G401 (cell line): Measurements from ENCODE around the gene RFTN2. TPM values are rescaled to one million over a fixed set of nuclear protein-coding genes. Genes with fewer than 3 reads are reported as not detected.
"Not testable (repeated sequence)": the region's sequence is repeated elsewhere in the genome, so short reads cannot be mapped to it uniquely, and the experiment has no call there.

Experiments used
- DNase-seq: peaks from one replicate; pipeline ENCODE4 v3.0.0-alpha.2; 2015; ENCODE audit warnings: low spot score
- in situ Hi-C: cut with HindIII; loops from 2 replicates; pipeline ENCODE4 v1.10.0; 2016; ENCODE audit warnings: low sequenced_read_pairs, mixed read lengths
- total RNA-seq: library from RNA; depleted of rRNA; stranded (reverse); fragments of >200 nt; shearing (Covaris generic); gene quantifications from 2 replicates; pipeline ENCODE4 v1.2.3, GENCODE V29; 2014; rRNA removed

RFTN2 gene
- not detected in 2 replicates for total RNA-seq

DNA sequence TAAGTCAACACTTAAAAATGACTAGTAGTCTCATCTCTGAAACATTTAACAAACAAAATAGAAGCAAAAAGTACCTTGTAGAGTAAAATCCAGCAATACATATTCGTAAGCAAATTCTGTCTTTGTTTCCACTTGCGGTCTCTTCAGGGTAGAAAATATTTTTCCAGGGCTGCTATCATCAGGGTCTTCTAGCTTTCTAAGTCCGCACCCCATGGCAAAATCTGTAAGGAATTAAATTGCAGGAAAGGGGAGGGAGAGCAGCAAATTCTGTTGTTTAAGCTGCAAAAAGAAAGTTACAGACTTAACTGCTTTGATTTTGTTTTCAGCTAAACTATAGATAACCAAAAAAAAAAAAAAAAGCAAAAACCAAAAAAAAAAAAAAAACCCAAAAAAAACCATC, at the start of gene RFTN2:
Gene RFTN2 (minus strand): TSS at position 342 of the 400 bp plus-strand sequence. CDS start 129 bp downstream, at position 213.
- in situ Hi-C loops, result no loop called here
- DNase-seq, result no peak

GRCh38 chr2:197717863-197718262, 42.5 kb upstream of the RFTN2 start:
- in situ Hi-C loops, result no loop called here

GRCh38 chr2:197713271-197713670, 37.9 kb upstream of the RFTN2 start:
- in situ Hi-C loops, result no loop called here

More at GRCh38 chr2:197717863-197718262, 42.5 kb upstream of the RFTN2 start:
- no peak for DNase-seq

DNA sequence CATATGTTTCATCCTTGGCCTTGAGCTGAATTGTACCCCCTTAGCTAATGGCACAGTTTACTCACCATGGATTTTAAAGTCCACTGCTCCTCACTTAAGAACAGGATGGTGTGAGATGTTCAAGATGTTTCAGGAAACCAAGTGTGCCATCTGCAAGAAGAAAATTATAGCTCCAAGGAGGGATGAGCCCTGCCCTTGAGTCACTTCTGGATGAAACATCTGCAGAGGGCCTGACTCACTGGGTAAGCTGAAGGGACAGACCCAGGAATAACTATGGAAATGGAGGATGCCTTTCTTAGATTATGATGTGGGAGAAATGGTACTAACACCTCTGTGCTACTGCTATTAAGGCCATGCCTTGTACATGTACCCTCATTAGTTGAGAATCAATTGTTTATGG, 36.2 kb upstream of the RFTN2 start:
- in situ Hi-C loops, result no loop called here
- no peak for DNase-seq

More at GRCh38 chr2:197713271-197713670, 37.9 kb upstream of the RFTN2 start:
- no peak for DNase-seq

DNA sequence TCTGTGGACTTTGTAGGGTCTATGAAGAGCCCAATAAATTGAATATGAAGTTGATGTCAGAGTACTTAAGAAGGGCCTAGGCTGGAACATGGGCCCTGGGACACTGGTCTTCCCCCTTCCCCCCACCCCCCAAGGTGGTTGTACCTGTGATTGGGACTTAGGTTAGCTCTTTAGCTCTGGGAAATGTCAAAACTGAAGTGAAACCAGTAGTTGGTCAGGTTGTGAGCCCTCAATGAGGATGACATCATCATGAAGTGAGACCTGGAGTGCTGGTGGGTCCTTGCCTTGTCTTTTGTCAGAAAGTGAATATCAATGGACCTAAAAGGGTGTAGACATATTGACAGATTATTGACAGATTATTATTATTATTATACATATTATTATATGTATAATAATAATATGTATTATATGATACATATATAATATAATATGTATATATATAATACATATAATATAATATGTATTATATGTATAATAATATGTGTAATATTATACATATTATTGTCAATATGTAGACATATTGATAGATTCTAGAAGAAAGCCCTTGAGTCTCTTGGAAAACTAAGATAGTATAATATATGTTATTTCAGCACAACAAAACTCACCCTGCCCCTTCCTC, 35.1 kb upstream of the RFTN2 start:
- no peak for DNase-seq
- in situ Hi-C loops, result no loop called here

GRCh38 chr2:197709140-197709539, 33.8 kb upstream of the RFTN2 start:
- in situ Hi-C loops, DNase-seq: not testable (repeated sequence)

DNA sequence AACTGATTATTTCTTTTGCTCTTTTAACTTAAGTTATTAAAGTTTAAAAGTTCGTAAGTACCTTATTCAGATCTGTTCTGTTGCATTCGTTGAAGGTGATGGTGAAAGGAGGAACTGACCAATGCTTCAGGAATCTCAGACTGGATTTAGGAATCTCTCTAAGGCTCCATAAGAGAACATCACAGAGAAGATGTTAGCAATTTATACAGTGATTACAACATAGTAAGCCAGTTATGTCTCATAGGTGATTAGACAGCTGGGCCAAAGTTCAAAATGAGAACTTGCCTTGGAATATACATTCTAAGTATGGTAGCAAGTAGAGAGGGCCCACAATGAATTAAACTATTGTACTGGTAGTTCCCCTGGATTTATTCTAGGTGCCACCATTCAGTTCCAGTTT, 32.9 kb upstream of the RFTN2 start:
- in situ Hi-C loops, result no loop called here
- no peak for DNase-seq

DNA sequence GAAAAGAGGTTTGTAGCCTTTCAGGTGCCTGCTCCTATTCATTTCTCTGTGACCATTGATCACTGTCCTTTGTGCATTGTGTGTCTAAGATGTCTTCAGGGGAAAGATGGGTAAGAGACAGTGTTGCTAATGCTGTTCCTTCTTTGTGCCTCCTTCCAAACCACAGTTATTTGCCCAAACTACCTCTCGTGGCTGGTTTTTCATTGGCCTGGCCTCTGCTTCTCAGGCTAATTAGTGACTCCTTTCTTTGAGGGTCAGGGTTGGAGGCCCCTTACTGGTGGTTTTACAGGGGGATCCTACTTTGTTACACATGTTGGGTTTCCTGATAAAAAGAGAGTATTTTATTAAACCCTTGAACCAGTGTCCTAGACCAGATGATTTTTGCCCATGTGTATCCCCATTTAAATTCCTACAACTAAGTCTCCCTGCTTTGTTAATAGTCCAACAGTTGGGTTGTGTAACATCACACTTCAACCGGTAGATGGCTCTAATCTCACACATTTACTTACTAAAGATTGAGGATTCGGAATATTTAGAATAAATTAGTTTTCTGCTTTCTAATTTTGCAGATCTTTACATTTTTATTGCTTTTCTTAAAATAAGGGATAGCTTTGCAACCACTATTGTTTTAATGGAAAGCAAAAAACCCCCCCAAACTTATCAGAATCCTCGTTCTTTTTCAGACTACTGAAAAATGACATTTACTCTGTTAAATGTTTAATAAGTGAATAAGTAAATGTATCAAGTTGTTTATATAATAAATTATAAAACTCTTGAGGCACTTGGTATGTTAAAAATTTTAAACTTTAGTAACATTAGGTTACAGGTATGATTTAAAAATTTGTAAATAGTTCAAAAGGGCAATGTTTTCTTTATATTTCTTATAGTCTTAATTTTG, 32.2 kb upstream of the RFTN2 start:
- in situ Hi-C loops, result no loop called here
- DNase-seq, result peak; percentile 73

GRCh38 chr2:197706839-197707207, 31.4 kb upstream of the RFTN2 start:
- in situ Hi-C loops, result no loop called here
- DNase-seq, result no peak

DNA sequence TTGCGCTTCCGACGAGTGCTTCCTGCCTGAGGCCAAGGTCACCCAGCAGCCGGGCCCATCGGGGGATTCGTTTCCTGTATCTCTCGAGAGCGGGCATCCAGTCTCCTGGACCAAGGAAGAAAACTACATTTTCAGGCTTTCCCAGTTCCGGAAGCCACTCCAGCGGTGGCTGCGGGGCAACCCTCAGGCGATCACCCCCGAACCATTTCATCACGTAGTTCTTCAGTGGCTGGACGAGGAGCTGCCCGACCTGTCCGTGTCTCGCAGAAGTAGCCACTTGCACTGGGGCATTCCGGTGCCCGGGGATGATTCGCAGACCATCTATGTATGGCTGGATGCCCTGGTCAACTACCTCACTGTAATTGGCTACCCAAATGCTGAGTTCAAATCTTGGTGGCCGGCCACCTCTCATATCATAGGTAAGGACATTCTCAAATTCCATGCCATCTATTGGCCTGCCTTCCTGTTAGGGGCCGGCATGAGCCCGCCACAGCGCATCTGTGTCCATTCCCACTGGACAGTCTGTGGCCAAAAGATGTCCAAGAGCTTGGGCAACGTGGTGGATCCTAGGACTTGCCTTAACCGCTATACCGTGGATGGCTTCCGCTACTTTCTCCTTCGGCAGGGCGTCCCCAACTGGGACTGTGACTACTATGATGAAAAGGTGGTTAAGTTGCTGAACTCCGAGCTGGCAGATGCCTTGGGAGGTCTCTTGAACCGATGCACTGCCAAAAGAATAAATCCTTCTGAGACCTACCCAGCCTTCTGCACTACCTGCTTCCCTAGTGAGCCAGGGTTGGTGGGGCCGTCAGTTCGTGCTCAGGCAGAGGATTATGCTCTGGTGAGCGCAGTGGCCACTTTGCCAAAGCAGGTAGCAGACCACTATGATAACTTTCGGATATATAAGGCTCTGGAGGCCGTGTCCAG, 30.8 kb upstream of the RFTN2 start:
- DNase-seq, result peak; percentile 23
- in situ Hi-C loops, result no loop called here

- DNase-seq, result peak; percentile 89
- in situ Hi-C loops, result no loop called here
These were observed 29.9 kb upstream of the RFTN2 start, which contains the start of gene MARS2 for GRCh38 chr2:197705121-197705911. Gene MARS2, plus strand, starts transcription at chr2:197705369. Its CDS starts 37 bp downstream, at chr2:197705406.

DNA sequence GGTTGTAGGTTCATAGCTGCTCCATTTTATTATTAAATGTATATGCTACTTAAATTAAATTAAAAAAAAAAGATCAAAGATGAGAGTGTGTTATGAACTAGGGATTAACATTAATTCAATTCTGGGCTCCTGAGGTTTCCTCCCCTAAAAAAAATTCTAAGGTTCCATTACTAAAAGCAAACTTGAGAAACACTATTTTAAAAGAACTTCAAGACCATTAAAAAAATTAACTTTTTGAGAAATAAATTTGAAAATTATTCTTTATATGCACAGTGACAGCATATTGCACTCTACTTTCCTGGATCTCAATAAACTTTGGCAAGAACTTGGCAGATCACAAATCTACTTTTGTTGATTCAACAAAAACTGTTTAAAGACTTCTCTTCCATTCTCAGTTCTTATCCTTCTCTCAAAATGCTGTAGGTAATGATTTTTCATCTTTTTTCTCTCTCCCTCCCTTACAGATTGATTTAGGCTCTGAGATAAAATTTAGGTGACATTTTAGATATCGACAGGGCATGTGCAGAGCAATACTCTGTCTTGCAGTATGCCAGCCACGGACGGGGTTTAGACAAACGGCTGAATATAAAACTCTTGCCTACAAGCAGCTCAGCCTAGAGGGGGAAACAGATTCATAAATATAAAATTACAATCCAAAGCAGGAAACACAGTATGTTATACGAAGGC, 29.2 kb upstream of the RFTN2 start:
- in situ Hi-C loops, result no loop called here
- DNase-seq, result no peak

GRCh38 chr2:197700960-197701359, 25.6 kb upstream of the RFTN2 start:
- DNase-seq, result no peak
- in situ Hi-C loops, result no loop called here

DNA sequence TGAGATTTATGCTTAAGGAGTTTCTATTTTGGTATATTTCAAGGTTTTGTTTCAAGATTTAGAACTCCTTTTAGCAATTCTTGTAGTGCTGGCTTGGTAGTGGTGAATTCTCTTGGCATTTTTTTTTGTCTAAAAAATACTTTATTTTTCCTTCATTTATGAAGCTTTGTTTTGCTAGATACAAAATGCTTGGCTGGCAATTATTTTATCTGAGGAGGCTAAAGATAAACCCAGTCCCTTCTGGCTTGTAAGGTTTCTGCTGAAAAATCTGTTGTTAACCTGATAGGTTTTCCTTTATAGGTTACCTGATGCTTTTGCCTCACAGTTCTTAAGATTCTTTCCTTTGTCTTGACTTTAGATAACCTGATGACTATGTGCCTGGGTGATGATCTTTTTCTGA, 24.3 kb upstream of the RFTN2 start:
- DNase-seq, in situ Hi-C loops: not testable (repeated sequence)

DNA sequence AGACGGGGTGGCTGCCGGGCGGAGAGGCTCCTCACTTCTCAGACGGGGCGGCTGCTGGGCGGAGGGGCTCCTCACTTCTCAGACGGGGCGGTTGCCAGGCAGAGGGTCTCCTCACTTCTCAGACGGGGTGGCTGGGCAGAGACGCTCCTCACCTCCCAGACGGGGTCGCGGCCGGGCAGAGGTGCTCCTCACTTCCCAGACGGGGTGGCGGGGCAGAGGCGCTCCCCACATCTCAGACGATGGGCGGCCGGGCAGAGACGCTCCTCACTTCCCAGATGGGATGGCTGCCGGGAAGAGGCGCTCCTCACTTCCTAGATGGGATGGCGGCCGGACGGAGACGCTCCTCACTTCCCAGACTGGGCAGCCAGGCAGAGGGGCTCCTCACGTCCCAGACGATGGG, 21.2 kb upstream of the RFTN2 start:
- DNase-seq, in situ Hi-C loops: not testable (repeated sequence)

- in situ Hi-C loops, DNase-seq: not testable (repeated sequence)
These were observed 20.6 kb upstream of the RFTN2 start for GRCh38 chr2:197695971-197696370.

DNA sequence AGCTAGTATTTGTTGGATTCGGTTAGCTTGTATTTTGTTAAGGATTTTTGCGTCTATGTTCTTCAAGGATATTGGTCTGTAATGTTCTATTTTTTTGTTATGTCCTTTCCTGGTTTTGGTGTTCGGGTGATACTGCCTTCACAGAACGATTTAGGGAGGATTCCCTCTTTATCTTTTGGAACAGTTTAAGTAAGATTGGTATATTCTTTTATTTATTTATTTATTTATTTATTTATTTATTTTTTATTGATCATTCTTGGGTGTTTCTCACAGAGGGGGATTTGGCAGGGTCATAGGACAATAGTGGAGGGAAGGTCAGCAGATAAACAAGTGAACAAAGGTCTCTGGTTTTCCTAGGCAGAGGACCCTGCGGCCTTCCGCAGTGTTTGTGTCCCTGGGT, 19.8 kb upstream of the RFTN2 start:
- in situ Hi-C loops, result not testable (repeated sequence)

GRCh38 chr2:197677483-197677882, 2.1 kb upstream of the RFTN2 start:
- in situ Hi-C loops, result no loop called here
- no peak for DNase-seq

More for the DNA sequence above, 19.8 kb upstream of the RFTN2 start:
- DNase-seq, result not testable (repeated sequence)
